Hematopoietic multipotent progenitor cell (in vitro differentiated cells): Measurements from ENCODE around the gene INPP5E. TPM values are rescaled to one million over a fixed set of nuclear protein-coding genes. Genes with fewer than 3 reads are reported as not detected.
"Not testable (repeated sequence)": the region's sequence is repeated elsewhere in the genome, so short reads cannot be mapped to it uniquely, and the experiment has no call there.

Experiments used
- DNase-seq, 3 donors: peaks; one replicate each; pipeline ENCODE4 v3.0.0-alpha.2; 2011 to 2015; ENCODE audit warnings: low read depth in 2 of 3, low spot score in 2 of 3
- total RNA-seq: library from RNA; depleted of rRNA; stranded (reverse); fragments of >200 nt; gene quantifications from one replicate; pipeline ENCODE4 v1.2.3, GENCODE V29; 2012

The INPP5E gene
- total RNA-seq, 1 donor, result 11.3 TPM

- DNase-seq, result no peak
Observed at GRCh38 chr9:136431782-136432350, 7.8 kb downstream of the INPP5E start.

DNA sequence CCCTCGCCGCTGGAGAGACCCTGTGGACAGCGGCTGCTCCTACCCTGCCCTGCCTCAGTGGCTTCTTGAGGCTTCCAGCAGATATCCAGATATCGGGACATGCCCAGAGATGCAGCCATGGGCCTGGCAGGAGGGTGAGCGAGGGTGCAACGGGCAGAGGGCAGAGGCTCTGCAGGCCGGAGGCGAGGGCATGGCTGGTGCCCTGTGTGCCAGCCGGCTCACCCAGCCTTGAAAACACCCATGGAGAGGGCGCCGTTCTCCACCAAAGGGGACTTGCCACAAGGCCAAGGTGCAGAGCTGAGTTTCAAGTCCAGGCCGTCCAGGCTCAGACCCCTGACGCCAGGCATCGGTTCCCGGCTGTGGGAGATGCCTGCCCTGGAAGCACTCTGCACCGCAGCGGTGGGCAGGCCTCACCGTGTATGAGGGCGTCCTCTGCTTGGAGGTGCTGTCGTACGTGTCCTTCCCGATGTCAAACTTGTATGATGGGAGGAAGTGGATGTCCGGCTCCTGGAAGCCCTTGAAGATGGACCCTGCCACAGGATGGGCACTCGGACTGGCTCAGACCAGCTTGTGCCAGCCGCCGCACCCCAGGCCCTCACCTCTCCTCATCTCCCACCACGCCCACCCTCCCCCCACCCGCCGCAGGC is 8.9 kb downstream of the INPP5E start:
- no peak for DNase-seq

- no peak for DNase-seq
Observed at GRCh38 chr9:136429683-136430491, 9.8 kb downstream of the INPP5E start.

GRCh38 chr9:136429075-136429628 is 10.5 kb downstream of the INPP5E start:
- DNase-seq, result no peak

GRCh38 chr9:136426787-136427186 is 12.9 kb downstream of the INPP5E start:
- no peak for DNase-seq

GRCh38 chr9:136425367-136425766 is 14.3 kb downstream of the INPP5E start:
- DNase-seq, result not testable (repeated sequence)

DNA sequence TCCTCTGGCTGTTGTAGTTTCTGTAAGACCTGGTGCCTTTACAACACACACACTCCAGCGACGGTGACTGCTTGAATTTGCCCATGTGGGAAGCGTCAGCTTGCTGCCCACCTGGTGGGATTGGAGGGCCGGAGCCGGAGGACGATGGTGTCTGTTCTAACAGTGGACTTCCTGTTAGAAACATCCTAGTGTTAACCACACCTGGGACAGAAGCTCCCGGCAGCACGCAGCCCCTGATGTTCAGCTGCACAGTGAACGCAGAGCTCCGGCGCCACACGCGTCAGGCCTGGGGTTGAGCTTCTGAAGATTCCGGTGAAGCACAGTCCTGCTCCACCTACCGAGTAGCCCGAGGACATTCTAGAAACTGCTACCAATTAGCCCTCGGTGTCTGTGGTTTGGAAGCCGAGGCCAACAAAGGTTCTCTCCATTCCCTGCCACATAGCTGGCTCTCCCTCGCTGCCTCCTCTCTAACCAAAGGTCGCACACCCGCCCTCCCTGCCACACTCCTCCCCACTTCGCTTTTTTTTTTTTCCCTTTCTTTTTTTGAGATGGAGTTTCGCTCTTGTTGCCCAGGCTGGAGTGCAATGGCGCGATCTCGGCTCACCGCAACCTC is 14.8 kb downstream of the INPP5E start:
- DNase-seq, result no peak

DNA sequence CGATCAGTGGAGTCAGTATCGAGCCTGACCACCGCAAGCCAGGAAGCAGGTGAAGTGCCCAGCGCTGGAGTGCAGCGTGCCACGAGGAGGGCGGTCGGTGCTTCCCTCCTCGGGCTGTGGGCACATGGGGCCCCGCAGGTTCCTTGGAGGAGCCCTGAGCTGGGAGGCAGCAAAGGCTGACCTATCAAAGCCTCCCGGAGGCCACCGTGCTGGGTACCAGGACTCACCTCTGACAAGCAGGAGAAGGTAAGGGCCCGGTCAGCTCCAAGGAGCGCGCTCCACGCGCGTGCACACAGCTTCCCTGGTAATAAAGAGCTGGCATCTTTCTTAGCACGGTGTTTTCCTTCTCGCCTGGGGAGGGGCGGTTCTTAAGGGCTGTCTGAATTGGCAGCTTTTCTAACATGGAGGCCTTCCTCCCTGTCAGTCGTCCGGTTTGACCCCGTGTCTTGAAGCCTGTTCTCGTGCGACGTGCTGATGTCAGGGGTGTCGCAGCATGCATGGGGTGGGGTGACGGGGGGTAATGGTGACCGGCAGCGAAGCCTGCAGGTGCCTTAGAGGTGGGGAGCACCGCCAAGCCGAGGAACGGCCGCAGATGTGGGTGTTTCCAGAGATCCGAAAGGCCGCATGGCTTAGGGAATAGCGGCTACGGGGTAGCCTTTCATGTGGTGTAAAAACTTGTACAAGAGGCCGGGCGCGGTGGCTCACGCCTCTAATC is 16.1 kb downstream of the INPP5E start:
- DNase-seq, result no peak

DNA sequence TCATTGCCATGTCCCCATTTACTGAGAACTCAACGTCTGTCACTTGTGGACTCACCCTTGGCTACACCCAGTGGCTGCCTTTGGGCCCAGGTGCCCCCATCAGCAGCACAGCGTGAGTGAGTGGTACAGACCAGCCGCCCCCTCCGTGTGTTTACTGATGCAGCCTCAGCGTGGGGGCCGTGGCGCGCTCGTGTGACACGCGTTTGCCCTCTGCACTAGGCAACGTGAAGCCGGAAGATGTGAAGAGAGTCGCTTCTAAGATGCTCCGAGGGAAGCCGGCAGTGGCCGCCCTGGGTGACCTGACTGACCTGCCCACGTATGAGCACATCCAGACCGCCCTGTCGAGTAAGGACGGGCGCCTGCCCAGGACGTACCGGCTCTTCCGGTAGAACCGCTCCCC is 16.8 kb downstream of the INPP5E start:
- no peak for DNase-seq

GRCh38 chr9:136421791-136422190 is 17.9 kb downstream of the INPP5E start:
- DNase-seq, result no peak

- no peak for DNase-seq
Observed at GRCh38 chr9:136419092-136419420, 20.6 kb downstream of the INPP5E start.

DNA sequence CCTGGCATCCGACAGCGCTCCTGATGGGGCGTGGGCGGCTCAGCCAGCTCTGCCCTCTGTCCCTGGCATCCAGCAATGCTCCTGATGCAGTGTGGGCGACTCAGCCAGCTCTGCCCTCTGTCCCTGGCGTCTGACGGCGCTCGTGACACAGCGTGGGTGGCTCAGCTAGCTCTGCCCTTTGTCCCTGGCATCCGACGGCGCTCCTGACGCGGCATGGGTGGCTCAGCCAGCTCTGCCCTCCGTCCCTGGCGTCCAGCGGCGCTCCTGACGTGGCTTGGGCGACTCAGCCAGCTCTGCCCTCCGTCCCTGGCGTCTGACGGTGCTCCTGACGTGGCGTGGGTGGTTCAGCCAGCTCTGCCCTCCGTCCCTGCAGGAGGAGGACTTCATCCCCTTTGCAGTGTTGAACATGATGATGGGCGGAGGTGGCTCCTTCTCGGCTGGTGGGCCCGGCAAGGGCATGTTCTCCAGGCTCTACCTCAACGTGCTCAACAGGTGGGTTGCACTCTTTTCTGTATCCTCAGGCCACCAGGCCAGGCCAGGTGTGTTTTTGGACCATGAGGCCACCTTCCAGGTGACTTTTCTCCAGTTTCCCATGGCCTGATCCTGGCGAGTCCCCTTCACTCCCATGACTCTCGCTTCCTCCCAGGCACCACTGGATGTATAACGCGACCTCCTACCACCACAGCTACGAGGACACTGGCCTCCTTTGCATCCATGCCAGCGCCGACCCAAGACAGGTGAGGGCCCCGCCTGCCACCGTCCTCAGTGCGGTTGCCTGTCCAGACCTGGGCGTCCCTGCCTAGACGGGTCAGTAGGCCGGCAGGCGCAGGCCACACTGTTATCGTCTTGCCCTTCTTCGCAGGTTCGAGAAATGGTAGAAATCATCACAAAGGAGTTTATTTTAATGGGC is 21.2 kb downstream of the INPP5E start:
- no peak for DNase-seq

- no peak for DNase-seq
Observed at GRCh38 chr9:136416914-136417313, 22.7 kb downstream of the INPP5E start.

DNA sequence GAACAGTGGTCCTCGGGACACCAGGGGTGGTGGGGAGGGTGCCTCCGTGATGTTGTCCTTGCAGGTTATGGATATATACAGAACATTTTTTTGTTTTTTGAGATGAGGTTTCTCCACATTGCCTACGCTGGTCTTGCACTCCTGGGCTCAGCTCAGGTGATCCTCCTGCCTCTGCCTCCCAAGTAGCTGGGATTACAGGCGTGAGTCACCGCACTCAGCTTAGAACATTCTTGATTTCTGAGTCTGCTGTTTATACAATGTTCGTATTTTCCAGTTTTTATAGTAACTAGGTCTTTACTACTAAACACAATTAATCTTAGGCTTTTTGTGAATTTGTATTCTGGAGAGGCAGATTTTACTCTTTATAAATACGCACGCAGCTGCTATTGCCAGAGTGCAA is 23.2 kb downstream of the INPP5E start:
- no peak for DNase-seq

GRCh38 chr9:136412962-136413361 is 26.7 kb downstream of the INPP5E start:
- DNase-seq, result no peak

- DNase-seq, result no peak
Observed at GRCh38 chr9:136411378-136411777, 28.3 kb downstream of the INPP5E start.

- DNase-seq, result peak; percentile 91 to 92 (median 92)
Observed at GRCh38 chr9:136410500-136411287, 29.0 kb downstream of the INPP5E start, which contains the start of the genes ENTR1 and PMPCA. TSS of gene ENTR1 (minus strand) at chr9:136410614. CDS start at chr9:136410397, 217 bp downstream. TSS of gene PMPCA (plus strand) at chr9:136410658. CDS start at chr9:136410669, 11 bp downstream.
